GM10248 (cell line): Measurements from ENCODE around the gene OSBPL10.

Experiments
- CTCF ChIA-PET: fragments of 300-600 bp; sonication (Branson Sonifier 250); formaldehyde crosslinking; extraction: SDS; loops from one replicate; lab custom pipeline; 2021; ENCODE audit warnings: antibody characterized with exemption; lab: Yijun Ruan, JAX
- POLR2A ChIA-PET: fragments of 350-650 bp; sonication (Branson Sonifier 250); formaldehyde crosslinking; extraction: SDS; loops from one replicate; lab custom pipeline; 2020; ENCODE audit warnings: antibody characterized with exemption; lab: Yijun Ruan, JAX
- DNase-seq: peaks from one replicate; pipeline ENCODE4 v3.0.0; 2012; ENCODE audit errors: extremely low spot score
- TF ChIP-seq, protein P1 (sequence below): IDR thresholded peaks from 2 replicates; pipeline ENCODE4 v1.5.1; 2012; ENCODE audit warnings: mild to moderate bottlenecking, low read depth; ENCODE audit errors: extremely low read depth, missing control alignments, control extremely low read depth

The OSBPL10 gene

DNA sequence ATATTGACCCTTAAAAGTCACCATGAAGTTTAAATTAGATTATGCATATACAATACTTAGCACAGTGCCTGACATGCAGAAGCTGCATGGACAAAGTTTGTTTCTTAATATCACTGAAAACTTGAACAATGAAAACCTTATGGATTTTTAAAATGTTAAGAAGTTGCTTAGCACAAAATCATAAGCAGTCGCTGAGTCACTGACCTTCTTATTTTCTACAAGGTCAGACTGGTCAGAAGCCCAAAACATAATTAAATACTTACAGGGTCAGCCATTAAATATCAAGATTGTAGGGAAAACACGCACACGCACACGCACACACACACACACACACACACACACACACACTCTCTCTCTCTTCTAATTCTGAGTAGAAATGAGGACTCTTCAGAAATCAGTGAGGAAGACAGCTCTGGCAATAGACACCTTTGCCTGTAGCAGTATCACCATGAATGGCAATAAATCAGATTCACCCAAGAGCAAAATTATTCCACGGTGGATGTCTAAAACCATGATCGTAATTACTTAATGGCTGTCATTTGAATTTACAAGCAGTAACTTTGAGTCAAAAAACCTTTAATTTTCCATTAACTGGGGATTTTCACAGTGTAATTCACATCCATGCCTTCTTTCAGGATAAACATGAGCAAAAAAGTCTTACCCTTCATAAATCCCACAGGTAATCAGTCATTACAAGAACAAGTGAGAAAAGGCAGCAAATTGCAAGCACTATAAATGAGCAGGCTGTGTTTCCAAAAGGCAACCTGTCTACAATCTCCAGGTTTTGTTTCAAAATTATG lies 147.5 kb downstream of the OSBPL10 start:
- DNase-seq = no peak
- CTCF ChIA-PET = interaction anchor here (0.8 kb wide), 1 partner anchor 65 kb away, joined by 3 read pairs; no protein-coding TSS in a partner anchor
- POLR2A ChIA-PET = no interaction called here
- TF ChIP-seq, protein P1, sequence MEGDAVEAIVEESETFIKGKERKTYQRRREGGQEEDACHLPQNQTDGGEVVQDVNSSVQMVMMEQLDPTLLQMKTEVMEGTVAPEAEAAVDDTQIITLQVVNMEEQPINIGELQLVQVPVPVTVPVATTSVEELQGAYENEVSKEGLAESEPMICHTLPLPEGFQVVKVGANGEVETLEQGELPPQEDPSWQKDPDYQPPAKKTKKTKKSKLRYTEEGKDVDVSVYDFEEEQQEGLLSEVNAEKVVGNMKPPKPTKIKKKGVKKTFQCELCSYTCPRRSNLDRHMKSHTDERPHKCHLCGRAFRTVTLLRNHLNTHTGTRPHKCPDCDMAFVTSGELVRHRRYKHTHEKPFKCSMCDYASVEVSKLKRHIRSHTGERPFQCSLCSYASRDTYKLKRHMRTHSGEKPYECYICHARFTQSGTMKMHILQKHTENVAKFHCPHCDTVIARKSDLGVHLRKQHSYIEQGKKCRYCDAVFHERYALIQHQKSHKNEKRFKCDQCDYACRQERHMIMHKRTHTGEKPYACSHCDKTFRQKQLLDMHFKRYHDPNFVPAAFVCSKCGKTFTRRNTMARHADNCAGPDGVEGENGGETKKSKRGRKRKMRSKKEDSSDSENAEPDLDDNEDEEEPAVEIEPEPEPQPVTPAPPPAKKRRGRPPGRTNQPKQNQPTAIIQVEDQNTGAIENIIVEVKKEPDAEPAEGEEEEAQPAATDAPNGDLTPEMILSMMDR = no peak

GRCh38 chr3:31832551-31832950 lies 148.5 kb downstream of the OSBPL10 start:
- DNase-seq = no peak
- TF ChIP-seq, protein P1 = no peak
- ChIA-PET POLR2A (no interaction called here), CTCF (interaction anchor here (0.8 kb wide), 1 partner anchor 64 kb away, joined by 3 read pairs; no protein-coding TSS in a partner anchor)

DNA sequence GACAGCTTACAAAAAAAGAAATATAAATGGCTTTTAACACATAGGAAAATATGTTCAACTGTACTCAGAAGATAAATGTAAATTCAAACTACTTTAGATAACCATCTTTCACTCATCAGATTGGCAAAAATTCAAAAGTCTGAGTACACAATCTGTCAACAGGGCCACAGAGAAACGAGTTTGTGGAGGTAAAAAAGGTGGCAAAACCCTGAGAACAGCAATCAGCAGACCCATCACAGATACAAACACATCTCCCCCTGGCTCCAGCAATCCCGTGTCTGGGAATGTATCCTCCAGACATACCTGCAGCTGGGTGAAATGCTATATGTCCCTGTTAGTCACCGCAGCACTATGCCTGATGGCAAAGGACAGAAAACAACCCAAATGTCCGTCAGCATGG lies 149.5 kb downstream of the OSBPL10 start:
- ChIA-PET CTCF (interaction anchor here (1.0 kb wide), 1 partner anchor 18 kb away, joined by 3 read pairs; no protein-coding TSS in a partner anchor), POLR2A (no interaction called here)
- DNase-seq = no peak
- TF ChIP-seq, protein P1 = no peak

GRCh38 chr3:31829826-31830426 lies 151.1 kb downstream of the OSBPL10 start:
- DNase-seq = no peak
- ChIA-PET POLR2A (no interaction called here), CTCF (no interaction called here)
- TF ChIP-seq, protein P1 = no peak

- DNase-seq = no peak
- TF ChIP-seq, protein P1 = no peak
- ChIA-PET CTCF (interaction anchor here (1.0 kb wide), 1 partner anchor 11 kb away, joined by 3 read pairs; no protein-coding TSS in a partner anchor), POLR2A (no interaction called here)
These were observed 152.1 kb downstream of the OSBPL10 start for GRCh38 chr3:31829010-31829409.

DNA sequence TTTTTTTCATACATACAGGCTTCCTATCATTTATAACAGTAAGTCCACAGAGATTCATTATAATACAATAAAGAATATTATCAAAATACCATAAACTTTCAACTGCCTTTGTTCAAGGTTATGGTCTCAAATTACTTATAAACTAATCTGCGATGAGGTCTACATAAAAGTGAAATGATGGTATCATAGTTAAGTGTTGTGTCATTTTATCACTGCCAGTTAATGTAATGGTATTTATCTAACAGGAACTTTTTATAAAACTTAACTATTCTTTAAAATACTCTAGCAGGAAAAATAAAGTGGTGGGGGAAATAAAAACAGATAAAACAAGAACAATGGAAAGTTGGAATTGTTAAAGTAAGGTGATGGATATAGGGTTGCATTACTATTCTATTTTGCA lies 153.1 kb downstream of the OSBPL10 start:
- no peak for DNase-seq
- CTCF ChIA-PET = interaction anchor here (1.0 kb wide), 1 partner anchor 10 kb away, joined by 3 read pairs; no protein-coding TSS in a partner anchor
- POLR2A ChIA-PET = no interaction called here
- TF ChIP-seq, protein P1 = no peak
